GM18907 (cell line): ENCODE results near the gene IL1RAP.
"Not testable (repeated sequence)": the region's sequence is repeated elsewhere in the genome, so short reads cannot be mapped to it uniquely, and the experiment has no call there.

Experiments used
- ATAC-seq: cut with Tn5 transposase; IDR thresholded peaks from one replicate; pipeline ENCODE4 v1.9.1; 2021; ENCODE audit warnings: mild to moderate bottlenecking, moderate library complexity; ENCODE audit not compliant: unreplicated experiment

IL1RAP gene

DNA sequence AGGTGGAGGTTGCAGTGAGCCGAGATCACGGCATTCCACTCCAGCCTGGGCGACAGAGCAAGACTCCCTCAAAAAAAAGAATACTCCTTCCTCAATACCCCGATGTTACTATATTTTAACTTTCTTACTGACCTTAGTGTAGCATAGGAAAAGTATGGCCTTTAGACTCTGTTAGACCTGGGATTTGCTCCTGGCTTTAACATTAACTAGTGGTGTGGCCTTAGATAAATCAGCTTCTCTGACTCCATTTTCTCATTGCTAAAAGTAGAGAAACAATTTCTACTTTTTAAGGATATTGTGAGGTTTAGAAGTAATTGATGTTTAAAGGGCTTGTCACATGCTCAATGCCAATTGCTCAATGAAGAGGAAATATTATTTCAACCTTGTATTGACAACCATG, 7.6 kb upstream of the IL1RAP start:
- no peak for ATAC-seq

GRCh38 chr3:190512666-190513065, 1.2 kb upstream of the IL1RAP start:
- ATAC-seq, result no peak

DNA sequence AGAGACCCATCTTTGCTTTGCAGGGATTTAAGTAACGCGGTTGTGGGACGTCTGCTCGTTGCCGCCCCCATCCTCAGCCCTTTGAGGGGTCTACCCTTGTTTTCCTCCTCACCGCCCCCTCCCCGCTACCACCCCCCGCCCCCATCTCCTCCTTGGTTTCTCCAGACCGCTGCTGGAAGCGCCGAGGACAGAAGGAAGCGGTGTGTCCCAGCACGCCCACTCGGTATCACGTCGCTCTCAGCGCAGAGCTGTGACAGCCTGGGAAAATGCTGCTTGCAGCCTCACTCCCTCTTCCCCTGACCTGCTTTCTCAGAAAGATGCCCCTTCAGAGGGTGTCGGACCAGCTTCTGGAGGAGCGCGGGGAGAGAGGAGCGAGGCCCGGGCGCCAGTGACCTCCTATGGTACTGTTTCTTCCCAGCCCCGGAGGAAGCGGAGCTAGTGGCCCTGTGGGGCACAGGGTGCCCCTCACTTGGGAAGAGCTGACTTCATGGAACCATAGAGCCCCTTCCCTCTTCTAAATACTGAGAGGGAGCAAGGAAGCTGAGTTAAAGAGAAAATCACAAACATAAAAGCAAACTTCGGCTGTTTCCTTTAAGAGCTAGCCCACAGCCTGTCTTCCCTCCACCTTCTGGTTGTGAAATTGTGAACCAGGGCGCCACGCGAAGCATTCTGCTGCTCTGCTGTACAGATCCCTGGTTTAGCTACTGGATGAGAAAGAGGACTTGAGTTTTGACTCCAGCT, 698 bp downstream of the IL1RAP start:
- no peak for ATAC-seq

DNA sequence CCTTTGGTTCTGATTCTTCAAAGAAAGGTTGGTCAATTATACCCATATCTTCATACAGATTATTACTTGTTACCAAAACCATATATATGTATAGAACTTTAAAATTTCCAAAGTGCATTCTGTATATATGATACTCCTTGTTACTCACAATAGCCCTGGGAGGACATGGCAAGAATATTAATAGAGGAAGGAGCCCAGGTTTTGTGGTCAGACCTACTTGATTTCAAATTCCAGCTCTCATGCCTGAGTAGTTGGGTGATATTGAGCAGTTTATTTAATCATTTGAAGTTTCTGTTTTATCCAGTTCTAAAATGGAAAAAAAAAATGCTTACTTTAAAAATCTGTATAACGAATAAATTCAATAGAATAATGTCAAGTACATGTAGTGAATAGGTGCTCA, 2.5 kb downstream of the IL1RAP start:
- ATAC-seq, result no peak

DNA sequence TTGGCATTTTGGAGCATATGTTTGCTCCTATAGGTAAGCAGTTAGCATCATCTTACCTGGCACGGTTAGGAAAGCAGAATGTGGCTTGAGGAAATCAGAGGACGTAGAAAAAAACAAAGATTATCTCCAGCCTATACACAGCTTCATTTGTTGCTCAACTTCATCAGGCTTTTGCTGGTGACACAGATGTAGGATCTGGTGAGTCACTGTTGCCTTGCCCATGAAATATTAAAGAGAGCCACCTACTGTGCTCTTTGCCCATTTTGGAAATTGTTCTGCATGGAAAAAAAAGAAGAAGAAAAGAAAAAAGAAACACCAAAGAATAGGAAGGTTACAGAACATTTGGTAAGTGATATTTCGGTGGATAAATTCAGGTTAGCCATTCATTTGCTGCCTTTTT, 3.8 kb downstream of the IL1RAP start:
- no peak for ATAC-seq

DNA sequence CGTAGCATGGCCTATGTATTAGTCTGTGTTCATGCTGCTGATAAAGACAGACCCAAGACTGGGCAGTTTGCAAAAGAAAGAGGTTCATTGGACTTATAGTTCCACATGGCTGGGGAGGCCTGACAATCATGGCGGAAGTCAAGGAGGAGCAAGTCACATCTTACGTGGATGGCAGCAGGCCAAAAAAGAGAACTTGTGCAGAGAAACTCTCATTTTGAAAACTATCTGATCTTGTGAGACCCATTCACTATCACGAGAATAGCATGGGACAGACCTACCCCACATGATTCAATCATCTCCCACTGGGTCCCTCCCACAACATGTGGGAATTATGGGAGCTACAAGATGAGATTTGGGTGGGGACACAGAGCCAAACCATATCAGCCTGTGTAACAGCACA, 4.6 kb downstream of the IL1RAP start:
- not testable (repeated sequence) for ATAC-seq

GRCh38 chr3:190519886-190520285, 6.0 kb downstream of the IL1RAP start:
- no peak for ATAC-seq

DNA sequence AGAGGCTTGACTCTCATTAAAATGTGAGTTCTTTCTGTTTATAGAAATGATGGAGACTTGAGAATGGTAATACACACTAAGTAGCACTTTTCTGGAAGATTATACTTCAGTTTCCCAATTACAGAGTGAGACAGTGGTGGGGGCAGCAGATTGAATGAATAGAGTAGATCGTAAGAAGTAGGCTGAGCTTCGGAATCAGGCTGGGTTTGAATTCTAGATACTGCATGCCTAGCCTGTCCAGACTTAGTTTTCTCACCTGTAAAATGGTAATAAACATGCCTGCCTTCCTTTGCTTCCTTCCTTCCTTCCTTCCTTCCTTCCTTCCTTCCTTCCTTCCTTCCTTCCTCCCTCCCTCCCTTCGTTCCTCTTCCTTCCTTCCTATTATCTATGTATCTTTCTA, 8.1 kb downstream of the IL1RAP start:
- ATAC-seq, result no peak

DNA sequence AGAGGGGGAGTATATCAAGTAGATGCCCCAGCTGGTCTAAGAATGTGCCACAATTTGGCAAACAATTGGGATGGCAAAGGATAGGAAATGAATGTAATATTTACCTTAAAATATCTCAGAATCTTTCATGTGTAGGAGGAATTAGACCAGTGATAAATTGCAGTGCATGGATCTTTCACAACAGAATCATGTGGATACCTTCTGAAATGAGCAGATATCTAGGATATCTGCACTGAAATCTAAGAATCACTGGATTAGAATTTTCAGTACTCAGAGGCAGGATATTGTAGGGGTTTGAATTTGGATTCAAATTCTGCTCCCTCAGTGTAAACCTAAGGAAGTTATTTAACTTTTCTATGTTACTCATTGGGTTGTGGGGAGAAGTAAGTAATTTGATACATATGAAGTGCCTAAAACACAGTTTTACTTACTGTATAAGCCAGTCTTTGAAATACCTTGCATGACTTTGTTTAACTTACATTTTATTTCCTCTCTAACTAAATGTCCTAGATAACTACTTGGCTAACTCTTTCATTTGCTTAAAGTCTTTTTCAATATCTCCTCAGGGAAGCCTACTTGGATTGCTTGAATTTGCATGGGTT, 8.8 kb downstream of the IL1RAP start:
- no peak for ATAC-seq

GRCh38 chr3:190524942-190525341, 11.1 kb downstream of the IL1RAP start:
- ATAC-seq, result no peak

- no peak for ATAC-seq
Observed at GRCh38 chr3:190525634-190526033, 11.7 kb downstream of the IL1RAP start.

GRCh38 chr3:190526787-190527762, 13.2 kb downstream of the IL1RAP start:
- ATAC-seq, result no peak

DNA sequence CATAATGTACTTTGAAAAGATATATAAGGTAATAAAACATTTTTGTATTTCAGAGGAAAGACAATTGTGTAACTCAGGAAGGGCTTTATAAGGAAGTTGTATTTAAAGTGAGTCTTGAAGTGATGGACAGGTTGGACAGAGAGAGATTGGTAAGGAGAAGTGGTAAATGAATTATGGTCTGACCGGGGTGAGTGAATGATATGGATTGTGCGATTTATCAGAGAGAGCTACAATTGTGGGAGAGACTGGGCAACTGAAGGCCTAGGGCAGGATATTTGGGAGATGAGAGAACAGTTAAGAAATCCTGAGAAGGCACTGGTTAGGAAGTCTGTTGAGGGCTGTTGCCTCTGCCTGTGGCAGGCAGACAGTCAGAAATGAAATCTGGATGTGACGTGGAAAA, 14.8 kb downstream of the IL1RAP start:
- no peak for ATAC-seq

DNA sequence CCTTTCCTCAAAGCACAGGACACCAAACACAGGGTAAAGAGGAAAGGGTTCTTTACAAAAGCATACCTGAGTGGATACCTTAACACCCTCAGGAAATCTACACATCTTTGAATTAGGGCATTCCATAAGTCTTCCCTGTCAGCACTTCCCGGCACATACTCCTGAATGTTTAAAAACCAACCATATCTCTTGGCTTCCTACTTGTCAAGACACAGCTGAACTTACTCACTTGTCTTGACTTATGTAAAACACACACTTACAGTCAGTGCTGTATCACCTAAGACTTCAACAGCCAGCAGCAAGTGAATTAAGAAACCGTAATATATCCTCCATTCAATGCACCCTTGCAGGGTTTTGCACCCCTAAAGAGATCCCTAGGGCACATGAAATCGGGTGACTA, 17.5 kb downstream of the IL1RAP start:
- no peak for ATAC-seq

- ATAC-seq, result no peak
Observed at GRCh38 chr3:190532731-190533203, 18.9 kb downstream of the IL1RAP start.

GRCh38 chr3:190533511-190534281, 19.8 kb downstream of the IL1RAP start:
- ATAC-seq, result no peak

GRCh38 chr3:190534386-190534785, 20.5 kb downstream of the IL1RAP start:
- ATAC-seq, result no peak

GRCh38 chr3:190534986-190535385, 21.1 kb downstream of the IL1RAP start:
- no peak for ATAC-seq

DNA sequence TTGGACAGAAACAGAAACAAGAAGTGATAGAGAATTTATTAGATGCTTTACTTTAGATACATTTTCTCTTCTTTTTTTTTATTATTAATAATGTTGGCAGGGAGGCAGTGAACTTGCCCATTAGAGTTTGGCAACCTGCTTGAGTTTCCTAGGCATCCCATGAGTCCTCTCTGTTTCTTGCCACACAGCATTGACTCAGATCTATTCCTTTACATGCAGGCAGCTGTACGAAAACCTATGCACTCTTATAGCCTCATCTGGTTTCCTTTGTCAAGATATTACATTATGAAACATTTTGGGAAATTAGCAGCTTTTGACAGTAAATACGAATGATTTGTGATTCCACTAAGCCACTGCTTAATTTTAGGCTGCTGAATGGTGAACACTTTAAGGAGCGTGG, 23.3 kb downstream of the IL1RAP start:
- no peak for ATAC-seq

DNA sequence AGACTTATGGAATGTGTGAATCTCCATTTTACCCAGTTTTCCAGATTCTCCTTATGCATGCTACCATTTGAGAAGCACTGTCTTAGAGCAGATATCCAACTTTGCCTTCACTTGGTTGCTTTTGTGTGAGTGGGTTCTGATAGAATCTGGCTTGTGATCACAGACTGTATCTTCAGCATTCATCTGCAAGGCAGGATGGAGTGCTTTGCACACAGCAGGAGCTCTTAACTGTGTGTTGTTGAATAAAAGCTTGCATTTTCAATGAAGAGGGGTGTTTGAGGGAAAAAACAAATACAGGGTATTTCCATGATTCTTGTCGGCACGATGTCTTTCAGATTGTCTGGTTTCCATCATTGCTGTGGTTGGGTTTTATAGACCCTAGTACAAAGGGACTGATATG, 24.4 kb downstream of the IL1RAP start:
- no peak for ATAC-seq

GRCh38 chr3:190539526-190539925, 25.6 kb downstream of the IL1RAP start:
- ATAC-seq, result no peak
